ENCODE data around the gene SLC16A6. TPM values are rescaled to one million over a fixed set of nuclear protein-coding genes. Genes with fewer than 3 reads are reported as not detected.

The SLC16A6 gene
- total RNA-seq, 1 experiment from 2014 or later: 0.22 TPM

GRCh38 chr17:68321556-68321954 lies 30.6 kb upstream of the SLC16A6 start (continued):
- TF ChIP-seq, protein P1, sequence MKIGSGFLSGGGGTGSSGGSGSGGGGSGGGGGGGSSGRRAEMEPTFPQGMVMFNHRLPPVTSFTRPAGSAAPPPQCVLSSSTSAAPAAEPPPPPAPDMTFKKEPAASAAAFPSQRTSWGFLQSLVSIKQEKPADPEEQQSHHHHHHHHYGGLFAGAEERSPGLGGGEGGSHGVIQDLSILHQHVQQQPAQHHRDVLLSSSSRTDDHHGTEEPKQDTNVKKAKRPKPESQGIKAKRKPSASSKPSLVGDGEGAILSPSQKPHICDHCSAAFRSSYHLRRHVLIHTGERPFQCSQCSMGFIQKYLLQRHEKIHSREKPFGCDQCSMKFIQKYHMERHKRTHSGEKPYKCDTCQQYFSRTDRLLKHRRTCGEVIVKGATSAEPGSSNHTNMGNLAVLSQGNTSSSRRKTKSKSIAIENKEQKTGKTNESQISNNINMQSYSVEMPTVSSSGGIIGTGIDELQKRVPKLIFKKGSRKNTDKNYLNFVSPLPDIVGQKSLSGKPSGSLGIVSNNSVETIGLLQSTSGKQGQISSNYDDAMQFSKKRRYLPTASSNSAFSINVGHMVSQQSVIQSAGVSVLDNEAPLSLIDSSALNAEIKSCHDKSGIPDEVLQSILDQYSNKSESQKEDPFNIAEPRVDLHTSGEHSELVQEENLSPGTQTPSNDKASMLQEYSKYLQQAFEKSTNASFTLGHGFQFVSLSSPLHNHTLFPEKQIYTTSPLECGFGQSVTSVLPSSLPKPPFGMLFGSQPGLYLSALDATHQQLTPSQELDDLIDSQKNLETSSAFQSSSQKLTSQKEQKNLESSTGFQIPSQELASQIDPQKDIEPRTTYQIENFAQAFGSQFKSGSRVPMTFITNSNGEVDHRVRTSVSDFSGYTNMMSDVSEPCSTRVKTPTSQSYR (CRISPR knock-in tag; IDR thresholded peaks at IDR 0.05): no peak

DNA sequence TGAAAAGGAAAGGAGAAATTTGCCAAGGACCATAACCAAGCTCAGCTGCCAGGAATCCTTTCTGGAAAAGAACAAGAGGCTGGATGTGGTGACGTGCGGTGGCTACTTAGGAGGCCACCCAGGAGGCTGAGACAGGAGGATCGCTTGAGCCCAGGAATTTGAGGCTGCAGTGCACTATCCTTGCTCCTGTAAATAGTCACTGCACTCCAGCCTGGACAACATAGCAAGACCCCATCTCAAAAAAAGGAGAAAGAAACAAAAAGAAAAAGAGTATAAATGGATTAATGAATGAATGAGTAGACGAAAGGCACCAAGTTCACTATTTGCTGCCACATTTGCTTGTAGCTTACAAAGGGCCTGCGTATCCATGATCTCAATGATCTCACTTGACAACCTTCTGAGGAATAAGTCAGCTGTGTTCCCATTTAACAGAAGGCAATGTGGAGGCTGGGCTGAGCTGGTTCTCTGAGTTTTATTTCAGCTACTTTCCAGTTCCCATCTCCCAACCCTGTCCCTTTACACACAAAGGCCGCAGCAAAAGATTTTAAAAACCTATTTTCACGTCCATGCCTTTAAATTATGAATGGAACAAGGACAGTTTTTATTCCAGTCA lies 30.1 kb upstream of the SLC16A6 start:
- TF ChIP-seq ZNF121 (CRISPR knock-in tag; IDR thresholded peaks at IDR 0.05) (peak; percentile 52; the same call in 1 of the 2 replicates), HMGXB4 (CRISPR knock-in tag; IDR thresholded peaks at IDR 0.05) (no peak)
- Mint-ChIP-seq H3K9me3 (peaks cover 15% of the 10 kb centered on the region), H3K4me3 (no peak overlapping the region), H3K27ac (peak overlapping the region; percentile 73), H3K36me3 (peaks cover 6% of the 10 kb centered on the region; the same call in 1 of the 2 replicates), H3K4me1 (peaks cover 36% of the 10 kb centered on the region), H3K27me3 (ENCODE audit: low read depth) (no peaks in the 10 kb centered on the region; the same call in 1 of the 2 replicates)
- ATAC-seq (no peak), DNase-seq (ENCODE audit: low spot score) (no peak)
- POLR2A ChIA-PET: no interaction called here
- CTCF ChIA-PET: interaction anchor here (1.6 kb wide), 1 partner anchor 78 kb away, joined by 8 read pairs; no protein-coding TSS in a partner anchor

- Mint-ChIP-seq H3K27me3 (ENCODE audit: low read depth) (no peaks in the 10 kb centered on the region), H3K36me3 (peaks cover 6% of the 10 kb centered on the region; the same call in 1 of the 2 replicates), H3K9me3 (peaks cover 11% of the 10 kb centered on the region), H3K4me1 (peaks cover 36% of the 10 kb centered on the region), H3K4me3 (no peak overlapping the region), H3K27ac (peak overlapping the region; percentile 73)
- no peak for TF ChIP-seq CREM (CRISPR knock-in tag; IDR thresholded peaks at IDR 0.05)
- TF ChIP-seq GTF2I (CRISPR knock-in tag; conservative IDR thresholded peaks at IDR 0.05): no peak
- TF ChIP-seq IRF2 (CRISPR knock-in tag; IDR thresholded peaks at IDR 0.05; ENCODE audit: borderline replicate concordance, low read depth): no peak
- TF ChIP-seq AR (CRISPR knock-in tag; IDR thresholded peaks at IDR 0.05): no peak
- TF ChIP-seq NFYB (CRISPR knock-in tag; conservative IDR thresholded peaks at IDR 0.05; ENCODE audit: low read depth): no peak
- no peak for TF ChIP-seq ZNF121 (CRISPR knock-in tag; IDR thresholded peaks at IDR 0.05)
- TF ChIP-seq USF2 (CRISPR knock-in tag; IDR thresholded peaks at IDR 0.05): no peak
- TF ChIP-seq FOXP4 (CRISPR knock-in tag; IDR thresholded peaks at IDR 0.05): no peak
- no peak for TF ChIP-seq MLX (CRISPR knock-in tag; IDR thresholded peaks at IDR 0.05)
- no peak for TF ChIP-seq CDX4 (CRISPR knock-in tag; IDR thresholded peaks at IDR 0.05; ENCODE audit: borderline replicate concordance)
- no peak for TF ChIP-seq ZBTB21 (CRISPR knock-in tag; IDR thresholded peaks at IDR 0.05; ENCODE audit: borderline replicate concordance)
- TF ChIP-seq NR3C1 (CRISPR knock-in tag; conservative IDR thresholded peaks at IDR 0.05; ENCODE audit: low read depth): no peak
- TF ChIP-seq OVOL2 (CRISPR knock-in tag; IDR thresholded peaks at IDR 0.05; ENCODE audit: borderline replicate concordance): no peak
- TF ChIP-seq RELA (CRISPR knock-in tag; IDR thresholded peaks at IDR 0.05; ENCODE audit: borderline replicate concordance): no peak
- ATAC-seq (peak; percentile 62), DNase-seq (ENCODE audit: low spot score) (peak; percentile 36)
- ChIA-PET POLR2A (no interaction called here), CTCF (interaction anchor here (1.6 kb wide), 1 partner anchor 79 kb away, joined by 8 read pairs; no protein-coding TSS in a partner anchor)
Measured at GRCh38 chr17:68320311-68320865, 29.5 kb upstream of the SLC16A6 start.
